HepG2 (cell line): ENCODE data around the gene CDX1. TPM values are rescaled to one million over a fixed set of nuclear protein-coding genes. Genes with fewer than 3 reads are reported as not detected.

Experiments
- CAMTA2 ChIP-seq: sonication (generic); formaldehyde crosslinking; IDR thresholded peaks from 2 replicates; pipeline ENCODE4 v1.4.0; 2020; ENCODE audit warnings: mild to moderate bottlenecking, missing genetic modification reagents, borderline replicate concordance
- CREB3 ChIP-seq: sonication (generic); formaldehyde crosslinking; IDR thresholded peaks from 2 replicates; pipeline ENCODE4 v1.5.0; 2020; ENCODE audit warnings: missing genetic modification reagents
- KDM4B ChIP-seq: sonication (generic); formaldehyde crosslinking; IDR thresholded peaks from 2 replicates; pipeline ENCODE4 v1.4.0; 2020; ENCODE audit warnings: missing genetic modification reagents
- KLF6 ChIP-seq: IDR thresholded peaks from 2 replicates; pipeline ENCODE4 v1.8.0; 2016; ENCODE audit warnings: missing biosample characterization, missing genetic modification reagents
- NFE2L2 ChIP-seq: fragments of 150-350 bp; IDR thresholded peaks from 2 replicates; pipeline ENCODE4 v1.6.1; 2014; ENCODE audit warnings: low read length
- ZBTB40 ChIP-seq, 2 experiments: fragments of 450-650 bp in 1 of 2; sonication (generic) in 1 of 2; formaldehyde crosslinking in 1 of 2; IDR thresholded peaks; 2 replicates each; pipeline versions ENCODE4 v1.6.1 to v1.8.0; 2016 to 2022; ENCODE audit warnings: antibody characterized with exemption in 1 of 2, mild to moderate bottlenecking in 1 of 2, missing genetic modification reagents in 1 of 2
- ZNF350 ChIP-seq: sonication (generic); formaldehyde crosslinking; IDR thresholded peaks from 2 replicates; pipeline ENCODE4 v1.4.0; 2020; ENCODE audit warnings: mild to moderate bottlenecking, low read depth, missing genetic modification reagents, borderline replicate concordance
- ZNF646 ChIP-seq: sonication (generic); formaldehyde crosslinking; IDR thresholded peaks from 2 replicates; pipeline ENCODE4 v1.9.0; 2021; ENCODE audit warnings: mild to moderate bottlenecking, missing genetic modification reagents
- ZNF704 ChIP-seq: sonication (generic); formaldehyde crosslinking; IDR thresholded peaks from 2 replicates; pipeline ENCODE4 v1.8.1; 2023; ENCODE audit warnings: mild to moderate bottlenecking, inconsistent platforms, moderate library complexity, missing genetic modification reagents, borderline replicate concordance
- polyA plus RNA-seq, 8 experiments: library from polyadenylated mRNA; depleted of rRNA in 3 of 8; stranded (reverse) in 7 of 8; unstranded in 1 of 8; fragments of >200 nt; fragmentation: Illumina TruSeq in 4 of 8; extraction: Trizol in 4 of 8; gene quantifications; 2 replicates each; pipeline versions ENCODE4 v1.2.1 to v1.2.3, GENCODE V29; 2011 to 2016; ENCODE audit warnings: low read depth in 4 of 8, missing spikeins in 1 of 8, mixed read lengths in 1 of 8; ENCODE audit not compliant: insufficient read depth in 1 of 8
- total RNA-seq, 5 experiments: library from RNA; depleted of rRNA; stranded (reverse); fragments of >200 nt; fragmentation: Illumina TruSeq; extraction: Trizol; gene quantifications; 2 replicates each; pipeline ENCODE4 v1.2.3, GENCODE V29; 2016; ENCODE audit warnings: low read depth in 1 of 5

The CDX1 gene
- total and polyA plus RNA-seq, 2 of the 13 experiments (the other 11 are each of a cell fraction or from before 2014, with no cell fraction given): not detected

GRCh38 chr5:150143350-150144245, 23.0 kb upstream of the CDX1 start (continued):
- TF ChIP-seq ZBTB40 (IDR thresholded peaks at IDR 0.05) (no peak), ZBTB40 (CRISPR knock-in tag; IDR thresholded peaks at IDR 0.05) (0 out of 2 replicates have a peak, but pooled peaks have one; percentile 3), CAMTA2 (CRISPR knock-in tag) (no peak), ZNF350 (CRISPR knock-in tag) (no peak), CREB3 (CRISPR knock-in tag) (no peak), KDM4B (no peak), NFE2L2 (no peak), ZNF646 (no peak), ZNF704 (CRISPR knock-in tag) (no peak), KLF6 (CRISPR knock-in tag) (no peak)
